H1 (cell line): ENCODE measurements around the gene GLYR1. TPM values are rescaled to one million over a fixed set of nuclear protein-coding genes. Genes with fewer than 3 reads are reported as not detected.

Experiments used
- CTCF ChIA-PET: fragments of 300-600 bp; sonication (Branson Sonifier 250); formaldehyde crosslinking; loops from one replicate; lab custom pipeline; 2021; ENCODE audit not compliant: partially characterized antibody; lab: Charles Lee
- POLR2A ChIA-PET: fragments of 300-600 bp; sonication (Branson Sonifier 250); formaldehyde crosslinking; loops from one replicate; lab custom pipeline; 2021; ENCODE audit warnings: inconsistent platforms; ENCODE audit not compliant: partially characterized antibody; lab: Charles Lee
- DNase-seq, 2 experiments: peaks; one replicate each; pipeline versions ENCODE4 v3.0.0 to v3.0.0-alpha.2; 2010 to 2022; ENCODE audit warnings: low spot score in 2 of 2, low read depth in 1 of 2, mixed read lengths in 1 of 2
- FAIRE-seq: peaks from 2 replicates; lab custom pipeline; 2011; peaks lifted over from hg19 to GRCh38; lab: Jason Lieb, UNC
- H2AFZ ChIP-seq: 2 replicates; pipeline ENCODE4 v1.8.1; 2012; ENCODE audit warnings: low read length, inconsistent platforms
- H2AK5ac ChIP-seq: 2 replicates; pipeline ENCODE4 v1.6.1; 2013; ENCODE audit warnings: low read depth, low read length
- H2BK120ac ChIP-seq: replicated peaks from 2 replicates; pipeline ENCODE3; 2013; ENCODE audit warnings: low read depth, low read length, inconsistent platforms
- H2BK12ac ChIP-seq: 2 replicates; pipeline ENCODE4 v1.6.1; 2013; ENCODE audit warnings: low read depth, low read length
- H2BK15ac ChIP-seq: 2 replicates; pipeline ENCODE4 v1.6.1; 2013; ENCODE audit warnings: low read length
- H2BK20ac ChIP-seq: 2 replicates; pipeline ENCODE4 v1.6.1; 2013; ENCODE audit warnings: low read length
- H2BK5ac ChIP-seq: 2 replicates; pipeline ENCODE4 v1.6.1; 2013; ENCODE audit warnings: low read depth, low read length
- H3K14ac ChIP-seq: 2 replicates; pipeline ENCODE4 v1.6.1; 2013; ENCODE audit warnings: inconsistent platforms; ENCODE audit not compliant: insufficient read length
- H3K18ac ChIP-seq: 2 replicates; pipeline ENCODE4 v1.6.1; 2013; ENCODE audit warnings: low read length; ENCODE audit errors: extremely low read depth
- H3K23ac ChIP-seq: 2 replicates; pipeline ENCODE4 v1.6.1; 2013; ENCODE audit warnings: inconsistent platforms; ENCODE audit not compliant: insufficient read length
- H3K23me2 ChIP-seq: 2 replicates; pipeline ENCODE4 v1.6.1; 2013; ENCODE audit warnings: low read depth, low read length
- H3K27ac ChIP-seq: 2 replicates; pipeline ENCODE4 v1.6.1; 2011; ENCODE audit warnings: low read depth, low read length, inconsistent platforms
- H3K27me3 ChIP-seq, 4 experiments: replicated peaks in 1 of 4; 1 replicate in 1 of 4; 2 replicates in 3 of 4; pipeline versions ENCODE4 v1.6.1 to v1.8.1; 2011 to 2013; ENCODE audit warnings: low read length in 3 of 4, mild to moderate bottlenecking in 3 of 4, inconsistent platforms in 2 of 4, mixed read lengths in 2 of 4, moderate library complexity in 1 of 4; ENCODE audit not compliant: control insufficient read depth in 3 of 4, insufficient read depth in 3 of 4; ENCODE audit errors: extremely low read depth in 1 of 4
- H3K36me3 ChIP-seq, 4 experiments: 2 replicates each; pipeline versions ENCODE4 v1.6.1 to v1.8.1; 2011 to 2013; ENCODE audit warnings: mild to moderate bottlenecking in 4 of 4, low read length in 3 of 4, moderate library complexity in 2 of 4, control low read depth in 1 of 4, inconsistent platforms in 1 of 4; ENCODE audit not compliant: insufficient read depth in 4 of 4, control insufficient read depth in 2 of 4
- H3K4ac ChIP-seq: replicated peaks from 2 replicates; pipeline ENCODE3; 2013; ENCODE audit warnings: low read length, low read depth, mixed read lengths, inconsistent platforms; ENCODE audit not compliant: insufficient read length
- H3K4me1 ChIP-seq, 4 experiments: replicated peaks in 1 of 4; 1 replicate in 1 of 4; 2 replicates in 3 of 4; pipeline versions ENCODE4 v1.6.1 to v1.8.1; 2011 to 2013; ENCODE audit warnings: low read length in 3 of 4, inconsistent platforms in 2 of 4, mixed read lengths in 1 of 4; ENCODE audit not compliant: insufficient read depth in 4 of 4, control insufficient read depth in 3 of 4
- H3K4me2 ChIP-seq, 2 experiments: 2 replicates each; pipeline versions ENCODE4 v1.6.1 to v1.8.1; 2011 to 2013; ENCODE audit warnings: low read depth in 2 of 2, low read length in 2 of 2, control low read depth in 1 of 2, inconsistent platforms in 1 of 2, mild to moderate bottlenecking in 1 of 2; ENCODE audit not compliant: insufficient read depth in 1 of 2
- H3K4me3 ChIP-seq, 4 experiments: fragments of 200-600, 300-600 bp in 1 of 4; sonication (generic), shearing (Covaris generic), sonication (Bioruptor Twin) in 1 of 4; 2 replicates each; pipeline versions ENCODE4 v1.5.1 to v1.8.1; 2011 to 2016; ENCODE audit warnings: low read length in 4 of 4, low read depth in 3 of 4, control low read depth in 2 of 4, inconsistent platforms in 2 of 4, mild to moderate bottlenecking in 2 of 4, mixed read lengths in 1 of 4, moderate library complexity in 1 of 4; ENCODE audit not compliant: insufficient read depth in 2 of 4; ENCODE audit errors: extremely low read depth in 1 of 4
- H3K56ac ChIP-seq: replicated peaks from 2 replicates; pipeline ENCODE3; 2013; ENCODE audit warnings: low read depth, mild to moderate bottlenecking, mixed read lengths, low read length, inconsistent platforms; ENCODE audit not compliant: insufficient read length
- H3K79me1 ChIP-seq: 2 replicates; pipeline ENCODE4 v1.6.1; 2013; ENCODE audit warnings: low read depth, low read length, control low read depth
- H3K79me2 ChIP-seq, 2 experiments: 2 replicates each; pipeline versions ENCODE4 v1.6.1 to v1.8.1; 2012 to 2013; ENCODE audit warnings: low read length in 2 of 2, mild to moderate bottlenecking in 2 of 2, inconsistent platforms in 1 of 2; ENCODE audit not compliant: insufficient read depth in 2 of 2, control insufficient read depth in 1 of 2
- H3K9ac ChIP-seq, 4 experiments: replicated peaks in 1 of 4; 1 replicate in 1 of 4; 2 replicates in 3 of 4; pipeline versions ENCODE4 v1.6.1 to v1.8.1; 2011 to 2013; ENCODE audit warnings: low read depth in 3 of 4, low read length in 3 of 4, control low read depth in 2 of 4, mild to moderate bottlenecking in 2 of 4, moderate library complexity in 2 of 4, inconsistent platforms in 1 of 4; ENCODE audit errors: extremely low read depth in 1 of 4
- H3K9me3 ChIP-seq, 2 experiments: 2 replicates each; pipeline versions ENCODE4 v1.6.1 to v1.8.1; 2012 to 2013; ENCODE audit warnings: mild to moderate bottlenecking in 2 of 2, moderate library complexity in 2 of 2, control low read depth in 1 of 2, inconsistent platforms in 1 of 2, low read depth in 1 of 2, low read length in 1 of 2, mixed read lengths in 1 of 2; ENCODE audit not compliant: insufficient read depth in 2 of 2
- H4K20me1 ChIP-seq, 2 experiments: replicated peaks in 1 of 2; 2 replicates each; pipeline versions ENCODE3 to v1.8.1; 2011 to 2013; ENCODE audit warnings: inconsistent platforms in 2 of 2, low read length in 2 of 2, mild to moderate bottlenecking in 1 of 2; ENCODE audit not compliant: insufficient read depth in 2 of 2, control insufficient read depth in 1 of 2
- H4K5ac ChIP-seq: 2 replicates; pipeline ENCODE4 v1.6.1; 2013; ENCODE audit warnings: low read length, low read depth, mixed read lengths, inconsistent platforms; ENCODE audit not compliant: insufficient read length
- H4K8ac ChIP-seq: 2 replicates; pipeline ENCODE4 v1.8.0; 2013; ENCODE audit warnings: mild to moderate bottlenecking, moderate library complexity, low read length, inconsistent platforms; ENCODE audit not compliant: insufficient read depth; ENCODE audit errors: extremely low read depth
- H4K91ac ChIP-seq: replicated peaks from 2 replicates; pipeline ENCODE3; 2013; ENCODE audit warnings: low read length, mixed read lengths, inconsistent platforms; ENCODE audit not compliant: insufficient read length
- ATF2 ChIP-seq: IDR thresholded peaks from 2 replicates; pipeline ENCODE4 v1.6.1; 2012; ENCODE audit warnings: low read length, inconsistent platforms
- CBX5 ChIP-seq: fragments of 300-800, 300-1000 bp; sonication (generic); IDR thresholded peaks from 2 replicates; pipeline ENCODE4 v1.7.1; 2016; ENCODE audit warnings: antibody characterized with exemption, low read length, low read depth
- GABPA ChIP-seq: IDR thresholded peaks from 2 replicates; pipeline ENCODE4 v1.6.1; 2011; ENCODE audit warnings: mild to moderate bottlenecking, low read length, moderate library complexity, borderline replicate concordance; ENCODE audit not compliant: insufficient read depth
- NANOG ChIP-seq: IDR thresholded peaks from 2 replicates; pipeline ENCODE4 v1.6.1; 2011; ENCODE audit warnings: low read length, low read depth, mild to moderate bottlenecking, inconsistent platforms; ENCODE audit not compliant: insufficient read depth, poor library complexity, severe bottlenecking
- POLR2AphosphoS5 ChIP-seq: IDR thresholded peaks from 2 replicates; pipeline ENCODE4 v1.6.1; 2011; ENCODE audit warnings: low read depth, low read length
- SIX5 ChIP-seq: IDR thresholded peaks from 2 replicates; pipeline ENCODE4 v1.6.1; 2011; ENCODE audit warnings: mild to moderate bottlenecking, low read depth, low read length
- SP2 ChIP-seq: IDR thresholded peaks from 2 replicates; pipeline ENCODE4 v1.6.1; 2012; ENCODE audit warnings: mild to moderate bottlenecking, low read length, inconsistent platforms
- SRF ChIP-seq: IDR thresholded peaks from 2 replicates; pipeline ENCODE4 v1.6.1; 2011; ENCODE audit warnings: mild to moderate bottlenecking, low read depth, low read length, moderate library complexity
- whole genome bisulfite sequencing, 2 experiments: shearing (Covaris generic) in 1 of 2; methylation state at CpG; one replicate each; pipeline versions ENCODE4 v1.1.6 to v1.1.7; 2013 to 2015; ENCODE audit warnings: low lambda C conversion rate in 2 of 2, mixed read lengths in 2 of 2, inconsistent platforms in 1 of 2, low coverage in 1 of 2, missing lambda C conversion rate in 1 of 2; ENCODE audit not compliant: insufficient replicate concordance in 2 of 2, insufficient coverage in 1 of 2, insufficient read length in 1 of 2; ENCODE audit errors: extremely low coverage in 1 of 2, missing lambda C conversion rate in 1 of 2; 5-methylcytosine and 5-hydroxymethylcytosine counted together
- polyA plus RNA-seq, 7 experiments: library from polyadenylated mRNA; depleted of rRNA in 3 of 7; stranded (reverse) in 5 of 7; unstranded in 2 of 7; fragments of >200 nt in 5 of 7; fragments of 200-250 nt in 2 of 7; gene quantifications; 1 replicate in 5 of 7; 2 replicates in 1 of 7; 4 replicates in 1 of 7; pipeline versions ENCODE4 v1.2.1 to v1.2.3, GENCODE V29; 2011 to 2013; ENCODE audit warnings: missing spikeins in 2 of 7, mixed read lengths in 2 of 7
- total RNA-seq: library from RNA; stranded (reverse); fragmentation: NEBNext Ultra II Directional; extraction: Animal tissue kit (Norgen Biotek cat#: 25700); gene quantifications from 2 replicates; pipeline ENCODE4 v1.2.1, GENCODE V29; 2021

The GLYR1 gene
- total and polyA plus RNA-seq, 2 of the 8 experiments (the other 6 are each of a cell fraction or from before 2014, with no cell fraction given), result 50.2 to 115 TPM

DNA sequence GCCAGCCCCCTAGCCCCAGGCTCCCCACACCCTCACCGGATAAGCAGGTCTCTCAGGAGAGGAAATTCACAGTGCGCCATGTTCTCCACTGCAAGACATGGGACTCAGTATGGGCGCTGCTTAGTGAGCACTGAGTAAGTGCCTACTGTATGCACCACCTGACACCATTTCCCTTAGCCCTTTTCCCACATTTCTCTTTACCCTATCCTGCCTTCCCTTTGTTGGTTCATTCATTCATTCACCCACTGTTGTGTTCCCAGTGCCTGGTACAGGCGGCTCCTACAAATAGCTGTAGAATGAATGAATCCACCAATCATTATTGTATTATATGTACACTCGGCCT is 69.1 kb downstream of the GLYR1 start:
- TF ChIP-seq SRF (no peak), POLR2AphosphoS5 (no peak), NANOG (no peak), SP2 (no peak), SIX5 (no peak), GABPA (no peak), ATF2 (no peak), CBX5 (no peak)
- H2BK120ac ChIP-seq, result no peak overlapping the region

More for the DNA sequence above, 69.1 kb downstream of the GLYR1 start:
- Histone ChIP-seq H3K9ac (no peak overlapping the region), H3K27ac (no peak overlapping the region), H2AFZ (no peak overlapping the region), H3K56ac (no peak overlapping the region), H3K4me3 (no peak overlapping the region), H3K23me2 (0 out of 2 replicates have a peak, but pooled peaks cover 2% of the 10 kb centered on the region), H2BK12ac (no peak overlapping the region), H3K79me2 (no peaks in the 10 kb centered on the region), H4K20me1 (no peaks in the 10 kb centered on the region), H3K79me1 (no peaks in the 10 kb centered on the region), H4K8ac (no peak overlapping the region), H3K4ac (no peak overlapping the region), H3K23ac (no peak overlapping the region), H3K9me3 (no peaks in the 10 kb centered on the region), H3K18ac (no peak overlapping the region), H2AK5ac (no peak overlapping the region), H3K4me1 (no peaks in the 10 kb centered on the region), H2BK15ac (no peak overlapping the region), H3K4me2 (no peak overlapping the region), H4K5ac (no peak overlapping the region), H2BK20ac (no peak overlapping the region), H3K14ac (no peak overlapping the region), H3K27me3 (no peaks in the 10 kb centered on the region), H3K36me3 (no peaks in the 10 kb centered on the region), H2BK5ac (no peak overlapping the region), H4K91ac (no peak overlapping the region)
- DNase-seq, result no peak
- no peak for FAIRE-seq
- ChIA-PET POLR2A (interaction anchor here (0.9 to 1.6 kb wide), 2 partner anchors 12 to 78 kb away, joined by 3 read pairs; no protein-coding TSS in a partner anchor), CTCF (interaction anchor here (0.6 to 1.2 kb wide), 2 partner anchors 10 to 11 kb away, joined by 3 to 4 read pairs; partner anchors contain the start of gene SEPTIN12)
- 85% methylated on average over 5 of the region's 5 CpGs; no CpG with 5 or more reads in 1 of the 2 experiments for WGBS, 2 experiments
